Mucosa of gallbladder (tissue), 1 donor: Measurements from ENCODE around the gene CCDC7. TPM values are rescaled to one million over a fixed set of nuclear protein-coding genes. Genes with fewer than 3 reads are reported as not detected.

Source experiments
- total RNA-seq: library from RNA; stranded (reverse); gene quantifications from one replicate; pipeline ENCODE4 v1.2.1, GENCODE V29; 2021
- donor health status: DM: no; HTN: no; CAD: no.

The CCDC7 gene
- total RNA-seq, 1 donor from 2014 or later, result 20.5 TPM

Other genes with a start within 250 kb of the CCDC7 start
- gene EPC1, start 99.0 kb upstream of the CCDC7 start, total RNA-seq, result 39.2 TPM